ENCODE measurements around the gene BOC. TPM values are rescaled to one million over a fixed set of nuclear protein-coding genes. Genes with fewer than 3 reads are reported as not detected.

BOC gene
- polyA plus RNA-seq, 1 experiment: 11.2 TPM

GRCh38 chr3:113213896-113214587, 2.7 kb downstream of the BOC start:
- no peak for DNase-seq (ENCODE audit: low read depth, low spot score)
- no peak for TF ChIP-seq CTCF (IDR thresholded peaks at IDR 0.05; ENCODE audit: low read depth, low read length)
- ChIA-PET CTCF (no interaction called here), POLR2A (interaction anchor here (0.6 kb wide), 1 partner anchor 1170 kb away, joined by 11 read pairs; no protein-coding TSS in a partner anchor)
- Histone ChIP-seq H3K27ac (ENCODE audit: low read depth, low read length) (no peak overlapping the region), H3K9me3 (ENCODE audit: control insufficient read depth, insufficient read depth, low read length) (no peaks in the 10 kb centered on the region; the same call in 1 of the 2 replicates), H3K4me3 (ENCODE audit: low read depth, low read length) (no peak overlapping the region), H3K27me3 (ENCODE audit: control insufficient read depth, insufficient read depth, low read length) (peaks cover 7% of the 10 kb centered on the region)

GRCh38 chr3:113214917-113215595, 3.7 kb downstream of the BOC start:
- ChIA-PET CTCF (no interaction called here), POLR2A (interaction anchor here (0.6 kb wide), 1 partner anchor 1169 kb away, joined by 11 read pairs; no protein-coding TSS in a partner anchor)
- Histone ChIP-seq H3K27ac (ENCODE audit: low read depth, low read length) (no peak overlapping the region), H3K9me3 (ENCODE audit: control insufficient read depth, insufficient read depth, low read length) (no peaks in the 10 kb centered on the region; the same call in 1 of the 2 replicates), H3K4me3 (ENCODE audit: low read depth, low read length) (no peak overlapping the region), H3K27me3 (ENCODE audit: control insufficient read depth, insufficient read depth, low read length) (peaks cover 7% of the 10 kb centered on the region)
- no peak for DNase-seq (ENCODE audit: low read depth, low spot score)
- TF ChIP-seq CTCF (IDR thresholded peaks at IDR 0.05; ENCODE audit: low read depth, low read length): no peak

- ChIA-PET CTCF (no interaction called here), POLR2A (no interaction called here)
- Histone ChIP-seq H3K4me3 (ENCODE audit: low read depth, low read length) (no peak overlapping the region), H3K27ac (ENCODE audit: low read depth, low read length) (no peak overlapping the region), H3K27me3 (ENCODE audit: control insufficient read depth, insufficient read depth, low read length) (peaks cover 7% of the 10 kb centered on the region), H3K9me3 (ENCODE audit: control insufficient read depth, insufficient read depth, low read length) (no peaks in the 10 kb centered on the region; the same call in 1 of the 2 replicates)
- no peak for TF ChIP-seq CTCF (IDR thresholded peaks at IDR 0.05; ENCODE audit: low read depth, low read length)
- DNase-seq (ENCODE audit: low read depth, low spot score): no peak
Observed at GRCh38 chr3:113216393-113216792, 5.0 kb downstream of the BOC start.

GRCh38 chr3:113218011-113218680, 6.8 kb downstream of the BOC start:
- Histone ChIP-seq H3K27ac (ENCODE audit: low read depth, low read length) (no peak overlapping the region), H3K27me3 (ENCODE audit: control insufficient read depth, insufficient read depth, low read length) (peaks cover 3% of the 10 kb centered on the region), H3K9me3 (ENCODE audit: control insufficient read depth, insufficient read depth, low read length) (no peaks in the 10 kb centered on the region; the same call in 1 of the 2 replicates), H3K4me3 (ENCODE audit: low read depth, low read length) (no peak overlapping the region)
- no peak for TF ChIP-seq CTCF (IDR thresholded peaks at IDR 0.05; ENCODE audit: low read depth, low read length)
- DNase-seq (ENCODE audit: low read depth, low spot score): no peak
- POLR2A ChIA-PET: no interaction called here
- CTCF ChIA-PET: no interaction called here

GRCh38 chr3:113218681-113219045, 7.3 kb downstream of the BOC start:
- Histone ChIP-seq H3K4me3 (ENCODE audit: low read depth, low read length) (no peak overlapping the region), H3K27ac (ENCODE audit: low read depth, low read length) (no peak overlapping the region), H3K9me3 (ENCODE audit: control insufficient read depth, insufficient read depth, low read length) (no peaks in the 10 kb centered on the region; the same call in 1 of the 2 replicates), H3K27me3 (ENCODE audit: control insufficient read depth, insufficient read depth, low read length) (no peaks in the 10 kb centered on the region)
- ChIA-PET CTCF (no interaction called here), POLR2A (no interaction called here)
- no peak for DNase-seq (ENCODE audit: low read depth, low spot score)
- TF ChIP-seq CTCF (IDR thresholded peaks at IDR 0.05; ENCODE audit: low read depth, low read length): no peak
